Glomerular visceral epithelial cell (primary cell): ENCODE results near the gene TOP1.
"Not testable (repeated sequence)": the region's sequence is repeated elsewhere in the genome, so short reads cannot be mapped to it uniquely, and the experiment has no call there.

Experiments used
- DNase-seq: peaks from one replicate; pipeline ENCODE4 v3.0.0-alpha.2; 2016; ENCODE audit errors: extremely low spot score

Gene TOP1

GRCh38 chr20:41131594-41132387 is 103.2 kb downstream of the TOP1 start:
- DNase-seq: no peak

DNA sequence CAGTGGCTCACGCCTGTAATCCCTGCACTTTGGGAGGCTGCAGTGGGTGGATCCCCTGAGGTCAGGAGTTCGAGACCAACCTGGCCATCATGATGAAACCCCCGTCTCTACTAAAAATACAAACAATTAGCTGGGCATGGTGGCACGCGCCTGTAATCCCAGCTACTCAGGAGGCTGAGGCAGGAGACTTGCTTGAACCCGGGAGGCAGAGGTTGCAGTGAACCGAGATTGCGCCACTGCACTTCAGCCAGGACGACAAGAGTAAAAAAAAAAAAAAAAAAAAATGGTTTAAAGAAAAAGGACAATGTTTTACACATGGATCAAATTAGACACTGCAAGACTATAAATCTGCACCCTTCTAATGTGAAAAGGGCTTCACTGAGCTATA is 103.8 kb downstream of the TOP1 start:
- DNase-seq: not testable (repeated sequence)

DNA sequence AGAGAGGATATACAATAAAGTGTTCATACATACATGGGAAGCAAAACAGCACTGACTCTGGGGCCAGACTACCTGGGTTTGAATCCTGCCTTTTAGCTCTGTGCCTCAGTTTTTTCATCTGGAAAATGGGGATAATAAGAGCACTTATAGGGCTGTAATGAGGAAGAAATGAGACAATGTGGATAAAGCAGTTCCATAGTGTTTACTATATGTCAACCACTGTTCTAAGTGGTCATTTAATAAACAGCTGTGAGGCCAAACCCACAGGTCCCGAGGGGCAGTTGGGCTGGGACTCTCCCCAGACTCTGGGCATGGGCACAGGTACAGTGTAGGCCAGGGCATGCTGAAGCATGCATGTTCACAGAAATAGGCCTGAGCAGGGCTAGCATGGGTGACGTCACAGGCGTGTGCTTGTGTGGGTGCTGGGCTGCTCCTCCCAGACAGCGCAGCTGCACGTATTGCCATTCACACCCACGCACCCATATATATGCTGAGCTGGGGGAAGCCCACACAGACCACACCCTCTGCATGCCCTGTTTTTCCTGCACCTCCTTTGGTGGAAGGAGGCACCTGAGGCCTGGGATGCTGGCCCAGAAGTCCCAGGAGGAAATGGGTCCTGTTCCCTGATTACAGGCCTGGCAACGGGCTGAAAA is 105.2 kb downstream of the TOP1 start:
- no peak for DNase-seq

GRCh38 chr20:41134362-41135186 is 106.0 kb downstream of the TOP1 start:
- no peak for DNase-seq

DNA sequence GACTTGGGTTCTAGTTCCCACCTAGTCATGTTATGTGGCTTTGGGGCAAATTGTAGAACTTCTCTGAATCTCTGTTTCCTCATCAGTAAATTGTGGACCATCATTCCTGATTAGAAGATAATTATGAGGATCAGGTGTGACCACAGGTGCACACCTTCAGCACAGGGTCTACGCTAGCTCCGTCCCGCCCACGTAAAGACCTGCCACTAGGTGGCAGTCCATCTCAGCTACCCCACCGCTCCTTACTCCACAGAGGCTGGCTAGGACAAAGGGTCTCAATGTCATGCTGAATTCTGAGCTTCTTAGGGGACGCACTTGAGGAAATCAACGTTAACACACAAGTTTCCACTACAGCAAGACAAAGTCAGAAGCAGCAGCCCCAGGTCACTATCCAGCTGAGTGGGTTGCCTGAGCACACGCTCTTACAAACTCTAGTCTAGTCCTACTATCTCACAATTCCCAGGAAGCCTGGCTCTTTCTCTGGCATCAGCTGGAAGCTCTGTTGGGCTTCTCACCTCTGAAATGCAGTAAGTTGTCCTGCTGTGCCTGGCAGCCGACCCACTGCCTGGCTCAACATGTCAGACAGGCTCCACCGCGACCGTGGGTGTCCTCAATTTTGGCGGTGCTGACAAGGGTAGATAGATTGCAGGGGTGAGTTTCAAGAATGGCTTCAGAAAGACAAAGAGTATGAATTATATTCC is 106.7 kb downstream of the TOP1 start:
- DNase-seq: peak; percentile 40

GRCh38 chr20:41135888-41136679 is 107.5 kb downstream of the TOP1 start:
- DNase-seq: no peak

DNA sequence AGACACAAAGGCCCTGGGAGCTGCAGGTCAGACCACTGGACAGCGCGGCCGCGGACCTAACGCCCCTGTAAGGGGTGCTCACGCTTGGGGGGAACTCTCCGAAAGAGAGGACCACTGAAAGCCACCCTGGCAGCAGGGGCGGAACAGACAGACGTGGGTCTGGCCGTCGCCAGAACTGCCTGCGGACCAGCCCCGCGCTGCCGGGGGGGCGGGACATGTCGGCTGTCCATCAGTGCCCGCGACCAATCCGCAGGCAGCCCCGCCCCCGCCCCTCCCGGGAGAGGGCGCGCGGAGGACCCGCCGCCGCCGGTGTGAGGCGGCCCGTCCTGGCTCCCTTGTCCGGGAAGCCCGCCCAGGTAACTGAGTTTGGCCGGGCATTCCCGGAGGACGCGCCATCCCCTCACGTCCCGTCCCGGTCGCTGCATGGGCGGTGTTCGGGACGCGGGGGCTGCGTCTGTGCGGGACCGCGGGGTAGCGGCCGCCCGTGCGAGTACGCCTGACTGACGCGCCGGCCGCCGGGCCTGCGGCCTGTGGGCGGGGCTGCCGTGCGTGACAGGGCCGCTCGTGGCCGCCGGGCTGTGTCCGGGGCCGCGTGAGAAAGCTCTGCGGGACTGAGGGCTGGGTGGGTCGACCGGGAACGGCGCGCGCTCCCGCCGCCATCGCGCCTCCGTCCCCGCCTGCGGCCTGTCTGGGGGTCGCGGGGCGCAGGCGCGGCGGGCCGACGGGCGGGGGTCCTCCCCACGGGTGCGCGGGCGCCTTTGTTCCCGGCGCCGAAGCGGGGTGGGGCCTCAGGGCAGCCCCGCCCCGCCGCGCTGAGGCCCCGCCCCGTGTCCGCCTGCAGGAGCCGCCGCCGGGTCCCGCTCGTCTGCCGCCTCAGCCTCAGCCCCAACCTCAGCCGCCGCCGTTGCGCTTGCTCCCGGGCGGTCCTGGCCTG is 108.3 kb downstream of the TOP1 start, which contains the start of gene PLCG1:
TSS of gene PLCG1 (plus strand) at position 864 of the 934 bp plus-strand sequence. CDS start 99 bp downstream, outside the sequence.
- DNase-seq: peak; percentile 88

GRCh38 chr20:41137614-41138474 is 109.2 kb downstream of the TOP1 start:
- DNase-seq: peak; percentile 73

GRCh38 chr20:41138475-41139226 is 110.0 kb downstream of the TOP1 start:
- DNase-seq: peak; percentile 32

- DNase-seq: no peak
These were observed 110.8 kb downstream of the TOP1 start for GRCh38 chr20:41139227-41140093.

DNA sequence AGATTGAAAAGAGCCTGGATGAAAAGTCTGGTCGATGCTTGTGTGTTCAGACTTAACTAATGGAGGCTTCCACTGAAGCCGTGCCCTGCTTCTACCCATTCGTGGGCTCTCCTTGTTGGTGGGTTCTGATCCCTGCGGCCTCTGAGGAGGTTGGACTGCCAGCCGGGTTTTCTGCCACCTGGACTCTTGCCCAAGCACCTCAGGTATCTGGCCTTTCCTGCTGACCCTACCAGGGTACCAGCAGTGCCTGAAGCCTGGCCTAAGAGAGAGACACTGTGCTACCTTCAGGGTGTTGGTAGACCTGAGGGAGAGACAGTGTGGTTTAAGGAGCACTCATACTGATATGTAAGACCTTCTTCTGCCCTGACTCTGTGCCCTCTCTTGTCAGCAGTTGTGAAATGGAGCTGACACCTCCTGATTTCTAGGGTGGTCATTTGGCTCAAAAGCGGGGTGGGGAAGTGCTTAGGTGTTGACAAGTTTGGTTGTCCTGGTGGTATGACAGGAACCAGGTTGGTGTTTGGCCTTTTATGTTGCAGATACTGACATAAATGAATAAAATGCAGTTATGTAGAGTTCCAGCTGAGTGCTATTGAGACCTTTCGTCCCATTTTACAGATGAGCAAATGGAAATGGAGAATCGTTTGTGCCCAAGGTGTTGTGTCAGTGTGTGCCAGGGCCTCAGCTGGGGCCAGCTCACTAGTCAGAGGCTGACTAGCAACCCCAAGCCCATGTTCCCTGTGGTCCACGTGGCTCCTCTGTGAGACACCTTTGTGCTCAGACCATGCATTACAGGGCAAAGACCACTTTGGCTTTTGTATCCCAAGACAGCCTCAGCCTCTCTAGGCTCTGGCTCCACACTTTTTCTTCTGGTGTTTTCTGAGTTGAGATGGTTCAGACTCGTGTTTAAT is 111.9 kb downstream of the TOP1 start:
- DNase-seq: no peak

GRCh38 chr20:41141153-41141815 is 112.7 kb downstream of the TOP1 start:
- DNase-seq: peak; percentile 46

DNA sequence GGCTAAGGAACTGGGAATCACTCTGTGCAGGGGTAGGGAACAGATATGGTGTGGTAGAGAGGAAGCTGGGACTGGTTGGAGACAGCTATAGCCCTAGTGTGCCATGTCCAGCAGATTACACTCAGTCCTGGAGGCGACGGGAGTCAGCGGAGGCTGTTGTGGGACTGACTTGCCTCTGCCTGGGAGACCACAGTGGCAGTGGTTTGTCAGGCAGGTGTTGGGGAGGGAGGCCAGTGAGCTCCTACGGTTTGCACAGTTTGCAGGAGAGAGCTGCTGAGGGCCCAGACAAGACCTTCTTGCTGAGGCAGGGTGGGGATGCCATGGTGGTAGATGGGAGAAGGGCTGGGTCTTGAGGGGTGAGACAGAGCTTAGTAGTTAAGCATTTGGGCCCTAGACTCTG is 113.6 kb downstream of the TOP1 start:
- no peak for DNase-seq

DNA sequence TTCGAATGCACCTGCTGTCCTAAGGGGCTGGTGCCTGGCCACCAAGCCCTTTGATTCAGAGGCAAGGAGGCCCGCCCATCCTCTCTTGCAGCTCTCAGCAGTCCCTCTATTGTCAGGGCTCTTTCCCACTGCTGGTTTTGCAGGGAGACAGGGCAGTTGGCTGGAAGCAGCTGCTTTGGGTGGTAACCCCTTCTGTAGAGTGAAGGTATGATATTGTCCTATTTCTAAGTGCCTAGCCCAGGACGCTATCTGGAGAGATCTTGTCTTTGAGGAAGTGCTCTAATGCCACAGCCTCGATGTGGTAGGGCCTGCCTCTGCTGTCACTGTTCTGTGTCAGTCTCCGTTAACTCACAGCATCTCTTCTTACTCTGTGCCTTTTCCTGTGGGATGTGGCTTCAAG is 114.3 kb downstream of the TOP1 start:
- no peak for DNase-seq

GRCh38 chr20:41143354-41143753 is 114.7 kb downstream of the TOP1 start:
- DNase-seq: no peak
